GM12891 (cell line): ENCODE measurements around the gene TRIM73.
"Not testable (repeated sequence)": the region's sequence is repeated elsewhere in the genome, so short reads cannot be mapped to it uniquely, and the experiment has no call there.

Source experiments
- POLR2A ChIP-seq: IDR thresholded peaks from 2 replicates; pipeline ENCODE4 v1.6.1; 2011; ENCODE audit warnings: low read depth, low read length, control low read depth
- TAF1 ChIP-seq: IDR thresholded peaks from 2 replicates; pipeline ENCODE4 v1.6.1; 2011; ENCODE audit warnings: low read depth, low read length, control low read depth

DNA sequence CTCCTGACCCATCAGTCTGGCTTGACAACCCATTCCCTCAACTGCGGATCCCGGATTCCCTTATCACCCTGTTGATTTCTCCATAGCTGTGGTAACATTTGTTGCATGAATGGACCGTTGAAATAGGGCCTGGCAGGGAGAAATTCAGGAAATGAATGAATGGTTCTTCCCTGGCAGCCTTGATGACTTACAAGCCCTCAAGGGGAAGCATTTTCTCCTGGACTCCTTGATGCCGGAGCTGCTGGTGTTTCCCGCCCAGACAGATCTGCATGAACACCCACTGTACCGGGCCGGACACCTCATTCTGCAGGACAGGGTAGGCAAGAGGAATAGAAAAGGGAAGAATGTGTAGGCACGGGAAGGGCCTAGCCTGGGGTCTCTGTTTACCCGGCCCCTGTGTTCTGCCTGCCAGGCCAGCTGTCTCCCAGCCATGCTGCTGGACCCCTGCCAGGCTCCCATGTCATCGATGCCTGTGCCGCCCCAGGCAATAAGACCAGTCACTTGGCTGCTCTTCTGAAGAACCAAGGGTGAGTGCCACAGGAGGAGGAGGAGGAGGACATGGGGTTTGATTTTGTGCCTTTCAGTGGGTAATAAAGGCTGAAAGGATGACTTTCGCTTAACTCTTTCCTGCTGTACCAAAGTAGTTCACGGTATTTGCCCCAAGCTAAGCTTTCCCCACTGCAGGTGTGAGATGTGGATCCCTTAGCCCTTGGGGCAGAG lies 19.4 kb downstream of the TRIM73 start:
- not testable (repeated sequence) for TF ChIP-seq POLR2A, TAF1
